Stomach (tissue), 9 donors: ENCODE results near the gene ADM5. TPM values are rescaled to one million over a fixed set of nuclear protein-coding genes. Genes with fewer than 3 reads are reported as not detected.
A peak's percentile ranks its signal among the peaks of the same experiment; 100 is the strongest.

Experiments
- DNase-seq, 2 donors: peaks; one replicate each; pipeline versions ENCODE4 v3.0.0 to v3.0.0-alpha.2; 2013 to 2019
- H3K27ac ChIP-seq, 5 donors: fragments of 200-600 bp in 4 of 5; sonication (generic) in 4 of 5; one replicate each; pipeline ENCODE4 v1.5.1; 2013 to 2019; ENCODE audit warnings: mild to moderate bottlenecking in 1 of 5, moderate library complexity in 1 of 5
- H3K27me3 ChIP-seq, 3 donors: fragments of 200-600 bp; sonication (generic); one replicate each; pipeline ENCODE4 v1.5.1; 2017 to 2019; ENCODE audit warnings: mixed run types in 1 of 3
- H3K36me3 ChIP-seq, 4 donors: fragments of 200-600 bp; sonication (generic); 1 replicate in 3 of 4; 2 replicates in 1 of 4; pipeline ENCODE4 v1.5.1; 2016 to 2019
- H3K4me1 ChIP-seq, 4 donors: fragments of 200-600 bp; sonication (generic); one replicate each; pipeline ENCODE4 v1.5.1; 2016 to 2019
- H3K4me3 ChIP-seq, 4 donors: fragments of 200-600 bp; sonication (generic) in 3 of 4; one replicate each; pipeline ENCODE4 v1.5.1; 2016 to 2019; ENCODE audit warnings: mild to moderate bottlenecking in 1 of 4
- H3K9me3 ChIP-seq, 4 donors: fragments of 200-600 bp; sonication (generic); one replicate each; pipeline ENCODE4 v1.5.1; 2016 to 2019
- CTCF ChIP-seq, 7 experiments: fragments of 450-650 bp in 4 of 7; fragments of 200-600 bp in 3 of 7; sonication (generic) in 3 of 7; IDR thresholded peaks; one replicate each; pipeline ENCODE4 v1.5.1; 2016 to 2019; ENCODE audit warnings: antibody characterized with exemption in 7 of 7, control low read depth in 2 of 7, mild to moderate bottlenecking in 1 of 7
- EP300 ChIP-seq: sonication (generic); formaldehyde crosslinking; IDR thresholded peaks from one replicate; pipeline ENCODE4 v1.6.1; 2017; ENCODE audit warnings: antibody characterized with exemption
- POLR2A ChIP-seq, 4 donors: fragments of 450-650 bp; IDR thresholded peaks; one replicate each; pipeline ENCODE4 v1.6.1; 2016; ENCODE audit warnings: antibody characterized with exemption in 4 of 4, control low read depth in 2 of 4, mild to moderate bottlenecking in 1 of 4, moderate library complexity in 1 of 4
- POLR2AphosphoS5 ChIP-seq, 3 donors: sonication (generic); formaldehyde crosslinking; IDR thresholded peaks; one replicate each; pipeline ENCODE4 v1.6.1; 2016; ENCODE audit warnings: antibody characterized with exemption in 3 of 3
- WGBS, 5 donors: extraction: QIAGEN DNeasy Blood & Tissue Kit in 3 of 5; methylation state at CpG; one replicate each; pipeline versions ENCODE4 v1.1.5 to v1.1.7; 2013 to 2018; 5-methylcytosine and 5-hydroxymethylcytosine counted together
- intact Hi-C: fragments of 100-400 bp; cut with DNase I; formaldehyde crosslinking; loops from one replicate; pipeline ENCODE4 v1.15.1; 2023; ENCODE audit warnings: low total_unique reads
- polyA plus RNA-seq, 3 donors: library from polyadenylated mRNA; stranded (reverse); fragments of 200-250 nt; gene quantifications; one replicate each; pipeline ENCODE4 v1.2.3, GENCODE V29; 2013
- total RNA-seq, 5 donors: library from RNA; depleted of rRNA; stranded (reverse); fragments of >200 nt; gene quantifications; one replicate each; pipeline versions ENCODE4 v1.1.0 to v1.2.3, GENCODE V29; 2014 to 2016
- donor health status: healthy with polysubstance abuse.
- donor health status: Bipolar disorder and iron deficiency.
- donor health status: healthy.

Gene ADM5
- total and polyA plus RNA-seq, 8 donors = 0.61 to 2.5 (median 1.1) TPM; not detected in 3

GRCh38 chr19:49676136-49676783 is 13.1 kb upstream of the ADM5 start:
- WGBS, 5 donors = 1 to 4% (median 1%) methylated on average over 26 to 27 of the region's 27 CpGs
- H3K36me3 ChIP-seq = peaks cover 4 to 14% (median 5%) of the 10 kb centered on the region in 4 donors
- H3K27ac ChIP-seq = peak overlapping the region; percentile 69 to 95 (median 93)
- peaks cover 42 to 63% (median 58%) of the 10 kb centered on the region in 4 donors for H3K4me1 ChIP-seq
- no peaks in the 10 kb centered on the region for H3K27me3 ChIP-seq
- intact Hi-C loops = no loop called here
- peak overlapping the region; percentile 35 to 84 (median 59) for H3K4me3 ChIP-seq
- no peaks in the 10 kb centered on the region for H3K9me3 ChIP-seq
- peak; percentile 84 to 96 for DNase-seq
- TF ChIP-seq POLR2A (IDR thresholded peaks at IDR 0.05) (no peak), POLR2AphosphoS5 (IDR thresholded peaks at IDR 0.05) (peak in 2 of 3 donors; percentile 28 to 39), EP300 (no peak), CTCF (IDR thresholded peaks at IDR 0.05) (no peak)

GRCh38 chr19:49676784-49677230 is 12.6 kb upstream of the ADM5 start:
- intact Hi-C loops = no loop called here

GRCh38 chr19:49677231-49677900 is 12.0 kb upstream of the ADM5 start, which contains the start of gene PRMT1:
TSS of gene PRMT1 (plus strand) at chr19:49677271. CDS start at chr19:49677281, 10 bp downstream.
- H3K4me1 ChIP-seq = peaks cover 39 to 61% (median 51%) of the 10 kb centered on the region in 4 donors
- peak within 1 kb of the TSS; percentile 75 to 99 (median 90) for H3K4me3 ChIP-seq
- TF ChIP-seq POLR2A (IDR thresholded peaks at IDR 0.05) (peak in 1 of 4 donors; percentile 73), POLR2AphosphoS5 (IDR thresholded peaks at IDR 0.05) (peak in 2 of 3 donors; percentile 52 to 77), CTCF (IDR thresholded peaks at IDR 0.05) (no peak), EP300 (no peak)
- intact Hi-C loops = no loop called here
- no peaks in the 10 kb centered on the region for H3K27me3 ChIP-seq
- 0 to 2% (median 1%) methylated on average over 18 to 57 of the region's 57 CpGs for WGBS, 5 donors
- H3K36me3 ChIP-seq = peaks cover 13 to 25% (median 15%) of the 10 kb centered on the region in 4 donors
- no peaks in the 10 kb centered on the region for H3K9me3 ChIP-seq
- H3K27ac ChIP-seq = peak within 1 kb of the TSS; percentile 84 to 95 (median 93)
- DNase-seq = peak in 1 of 2 donors; percentile 87

More at GRCh38 chr19:49676784-49677230, 12.6 kb upstream of the ADM5 start:
- peaks cover 8 to 20% (median 10%) of the 10 kb centered on the region in 4 donors for H3K36me3 ChIP-seq
- TF ChIP-seq POLR2A (IDR thresholded peaks at IDR 0.05) (peak in 1 of 4 donors; percentile 6), POLR2AphosphoS5 (IDR thresholded peaks at IDR 0.05) (peak in 1 of 3 donors; percentile 66), CTCF (IDR thresholded peaks at IDR 0.05) (no peak)
- peak overlapping the region; percentile 75 to 99 (median 90) for H3K4me3 ChIP-seq
- H3K27me3 ChIP-seq = no peaks in the 10 kb centered on the region
- peak overlapping the region; percentile 84 to 95 (median 93) for H3K27ac ChIP-seq
- no peaks in the 10 kb centered on the region for H3K9me3 ChIP-seq
- peaks cover 42 to 65% (median 57%) of the 10 kb centered on the region in 4 donors for H3K4me1 ChIP-seq
- 0 to 1% (median 1%) methylated on average over 9 to 34 of the region's 34 CpGs for WGBS, 5 donors
- DNase-seq = peak; percentile 100

- intact Hi-C loops = no loop called here
- H3K27me3 ChIP-seq = no peaks in the 10 kb centered on the region
- no peaks in the 10 kb centered on the region for H3K9me3 ChIP-seq
- 2 to 5% (median 3%) methylated on average over 19 to 21 of the region's 21 CpGs for WGBS, 5 donors
- peak overlapping the region; percentile 84 to 95 (median 93) for H3K27ac ChIP-seq
- peaks cover 39 to 57% (median 49%) of the 10 kb centered on the region in 4 donors for H3K4me1 ChIP-seq
- DNase-seq = peak; percentile 68 to 92
- peak overlapping the region; percentile 75 to 99 (median 90) for H3K4me3 ChIP-seq
- TF ChIP-seq CTCF (IDR thresholded peaks at IDR 0.05) (peak in 5 of 7 experiments; percentile 29 to 65 (median 44)), POLR2A (IDR thresholded peaks at IDR 0.05) (no peak), EP300 (no peak), POLR2AphosphoS5 (IDR thresholded peaks at IDR 0.05) (no peak)
- peaks cover 19 to 33% (median 23%) of the 10 kb centered on the region in 4 donors for H3K36me3 ChIP-seq
Observed at GRCh38 chr19:49677901-49678674, 11.3 kb upstream of the ADM5 start.
